GM23338 (cell line): ENCODE results near the gene CYP51A1. TPM values are rescaled to one million over a fixed set of nuclear protein-coding genes. Genes with fewer than 3 reads are reported as not detected.

Experiments used
- ATAC-seq: fragments of 200-7000 bp; cut with Tn5 transposase; 3 replicates; pipeline ENCODE4 v1.9.1; 2020
- DNase-seq: peaks from one replicate; pipeline ENCODE4 v3.0.0-alpha.2; 2015; ENCODE audit warnings: low spot score
- H2AFZ ChIP-seq: fragments of 200-600 bp; sonication (generic); 2 replicates; pipeline ENCODE4 v1.8.0; 2016; ENCODE audit warnings: antibody characterized with exemption, mild to moderate bottlenecking, moderate library complexity
- H3F3A ChIP-seq: fragments of 200-600 bp; sonication (generic); replicated peaks from 2 replicates; pipeline ENCODE4 v1.8.0; 2017; ENCODE audit warnings: antibody characterized with exemption, mixed run types, low read depth
- H3K27ac ChIP-seq: fragments of 200-600 bp; sonication (generic); 2 replicates; pipeline ENCODE4 v1.6.1; 2016; ENCODE audit warnings: low read depth
- H3K27me3 ChIP-seq: fragments of 200-600 bp; sonication (generic); 2 replicates; pipeline ENCODE4 v1.8.0; 2016; ENCODE audit warnings: mild to moderate bottlenecking, mixed run types, moderate library complexity; ENCODE audit not compliant: insufficient read depth
- H3K36me3 ChIP-seq: fragments of 200-600 bp; sonication (generic); 2 replicates; pipeline ENCODE4 v1.8.0; 2016; ENCODE audit warnings: mild to moderate bottlenecking; ENCODE audit not compliant: insufficient read depth
- H3K4me1 ChIP-seq: fragments of 200-600 bp; sonication (generic); 2 replicates; pipeline ENCODE4 v1.8.0; 2016; ENCODE audit warnings: mild to moderate bottlenecking, moderate library complexity; ENCODE audit not compliant: insufficient read depth
- H3K4me2 ChIP-seq: fragments of 200-600 bp; sonication (generic); 2 replicates; pipeline ENCODE4 v1.7.1; 2017; ENCODE audit warnings: mixed run types
- H3K4me3 ChIP-seq: fragments of 200-600 bp; sonication (generic); 2 replicates; pipeline ENCODE4 v1.6.1; 2016; ENCODE audit warnings: mixed run types
- H3K79me2 ChIP-seq: fragments of 200-600 bp; sonication (generic); replicated peaks from 2 replicates; pipeline ENCODE4 v1.8.0; 2017; ENCODE audit warnings: mild to moderate bottlenecking; ENCODE audit not compliant: insufficient read depth
- H3K9me2 ChIP-seq: fragments of 200-600 bp; sonication (generic); 2 replicates; pipeline ENCODE4 v1.8.0; 2017; ENCODE audit not compliant: insufficient read depth
- H4K20me1 ChIP-seq: fragments of 200-600 bp; sonication (generic); replicated peaks from 2 replicates; pipeline ENCODE4 v1.8.0; 2017; ENCODE audit warnings: mild to moderate bottlenecking; ENCODE audit not compliant: insufficient read depth
- H3K27ac Mint-ChIP-seq: 2 replicates; pipeline ENCODE4 v1.8.0; 2020; ENCODE audit warnings: inconsistent platforms, mild to moderate bottlenecking, moderate library complexity, mixed read lengths
- H3K27me3 Mint-ChIP-seq: 3 replicates; pipeline ENCODE4 v1.8.0; 2022; ENCODE audit warnings: low read depth, mild to moderate bottlenecking, moderate library complexity, mixed read lengths, inconsistent platforms; ENCODE audit not compliant: insufficient read depth, poor library complexity
- H3K36me3 Mint-ChIP-seq: 3 replicates; pipeline ENCODE4 v1.8.0; 2021; ENCODE audit warnings: low read depth, mild to moderate bottlenecking, inconsistent platforms, moderate library complexity, mixed read lengths
- H3K4me1 Mint-ChIP-seq: 3 replicates; pipeline ENCODE4 v1.8.0; 2020; ENCODE audit warnings: mild to moderate bottlenecking, inconsistent platforms, mixed read lengths
- H3K4me3 Mint-ChIP-seq: 3 replicates; pipeline ENCODE4 v1.8.0; 2021; ENCODE audit warnings: moderate library complexity, mild to moderate bottlenecking, inconsistent platforms, mixed read lengths
- H3K9me3 Mint-ChIP-seq: 3 replicates; pipeline ENCODE4 v1.8.0; 2020; ENCODE audit warnings: moderate library complexity, mild to moderate bottlenecking, inconsistent platforms, mixed read lengths
- CREB1 ChIP-seq: fragments of 250-450 bp; sonication (Bioruptor Pico); IDR thresholded peaks from 2 replicates; pipeline ENCODE4 v1.5.0; 2020; ENCODE audit warnings: low read depth, mild to moderate bottlenecking, moderate library complexity
- CTCF ChIP-seq, 2 experiments: fragments of 200-600 bp in 1 of 2; sonication (generic) in 1 of 2; conservative IDR thresholded peaks; 2 replicates each; pipeline versions ENCODE4 v1.5.1 to v1.6.1; 2016 to 2017; ENCODE audit warnings: antibody characterized with exemption in 2 of 2, low read depth in 2 of 2, mild to moderate bottlenecking in 2 of 2, moderate library complexity in 1 of 2
- ETS1 ChIP-seq: IDR thresholded peaks from 2 replicates; pipeline ENCODE4 v1.6.1; 2016; ENCODE audit warnings: antibody characterized with exemption
- EZH2 ChIP-seq: fragments of 200-600 bp; sonication (generic); IDR thresholded peaks from one replicate; pipeline ENCODE4 v1.8.0; 2017; ENCODE audit warnings: antibody characterized with exemption, mild to moderate bottlenecking, low read depth; ENCODE audit not compliant: unreplicated experiment
- EZH2phosphoT487 ChIP-seq: fragments of 200-600 bp; sonication (generic); IDR thresholded peaks from one replicate; pipeline ENCODE4 v1.8.1; 2018; ENCODE audit warnings: antibody characterized with exemption; ENCODE audit not compliant: unreplicated experiment
- NANOG ChIP-seq: IDR thresholded peaks from 2 replicates; pipeline ENCODE4 v1.6.1; 2016; ENCODE audit warnings: antibody characterized with exemption, borderline replicate concordance
- POLR2AphosphoS5 ChIP-seq: IDR thresholded peaks from 2 replicates; pipeline ENCODE4 v1.6.1; 2016; ENCODE audit warnings: antibody characterized with exemption, low read depth
- STAT1 ChIP-seq: IDR thresholded peaks from one replicate; pipeline ENCODE4 v1.6.1; 2016; ENCODE audit warnings: antibody characterized with exemption; ENCODE audit not compliant: unreplicated experiment
- ZNF331 ChIP-seq: fragments of 250-450 bp; sonication (Bioruptor Pico); IDR thresholded peaks from 2 replicates; pipeline ENCODE4 v1.5.0; 2020; ENCODE audit warnings: low read depth, mild to moderate bottlenecking, moderate library complexity
- ZNF462 ChIP-seq: fragments of 250-450 bp; sonication (Bioruptor Pico); IDR thresholded peaks from 2 replicates; pipeline ENCODE4 v1.5.0; 2020; ENCODE audit warnings: mild to moderate bottlenecking, moderate library complexity
- polyA plus RNA-seq: library from polyadenylated mRNA; unstranded; fragments of >200 nt; fragmentation: Nextera tagmentation; extraction: Ambion mirVana; gene quantifications from 2 replicates; pipeline ENCODE4 v1.2.1, GENCODE V29; 2016
- total RNA-seq: library from RNA; depleted of rRNA; stranded (reverse); fragments of >200 nt; shearing (Covaris generic); gene quantifications from 2 replicates; pipeline ENCODE4 v1.2.3, GENCODE V29; 2014

Gene CYP51A1
- total and polyA plus RNA-seq, 2 experiments from 2014 or later, result 65.6 to 163 TPM

- TF ChIP-seq ETS1 (no peak), CTCF (conservative IDR thresholded peaks at IDR 0.05; ENCODE audit: low read depth in 2 of 2) (no peak), EZH2phosphoT487 (no peak)
These were observed 18.5 kb downstream of the CYP51A1 start (continued) for GRCh38 chr7:92115821-92116220.

GRCh38 chr7:92110857-92111256 is 23.4 kb downstream of the CYP51A1 start:
- no peak overlapping the region for H3K4me3 ChIP-seq
- H3K79me2 ChIP-seq, result no peaks in the 10 kb centered on the region; the same call in 1 of the 2 replicates
- Mint-ChIP-seq H3K27me3 (no peaks in the 10 kb centered on the region), H3K27ac (no peak overlapping the region), H3K9me3 (no peaks in the 10 kb centered on the region), H3K4me1 (no peaks in the 10 kb centered on the region), H3K4me3 (no peak overlapping the region), H3K36me3 (peaks cover 28% of the 10 kb centered on the region)
- H3K27me3 ChIP-seq, result no peaks in the 10 kb centered on the region
- no peak overlapping the region for H3K27ac ChIP-seq
- no peaks in the 10 kb centered on the region; the same call in 1 of the 2 replicates for H4K20me1 ChIP-seq
- no peak overlapping the region for H2AFZ ChIP-seq
- H3K4me1 ChIP-seq, result no peaks in the 10 kb centered on the region
- no peaks in the 10 kb centered on the region for H3K9me2 ChIP-seq
- peaks cover 15% of the 10 kb centered on the region; the same call in 1 of the 2 replicates for H3K36me3 ChIP-seq
- H3K4me2 ChIP-seq, result no peak overlapping the region
- no peak for ATAC-seq
- no peaks in the 10 kb centered on the region for H3F3A ChIP-seq
- DNase-seq, result no peak
- TF ChIP-seq NANOG (no peak), POLR2AphosphoS5 (no peak), EZH2 (no peak), ZNF462 (no peak), CREB1 (CRISPR knock-in tag) (no peak), STAT1 (no peak), ETS1 (no peak), ZNF331 (no peak), CTCF (conservative IDR thresholded peaks at IDR 0.05; ENCODE audit: low read depth in 2 of 2) (no peak), EZH2phosphoT487 (no peak)
